Measurements from ENCODE around the gene SORL1. TPM values are rescaled to one million over a fixed set of nuclear protein-coding genes. Genes with fewer than 3 reads are reported as not detected.
"Not testable (repeated sequence)": the region's sequence is repeated elsewhere in the genome, so short reads cannot be mapped to it uniquely, and the experiment has no call there.

Gene SORL1
- total RNA-seq, 1 donor from 2014 or later, result 10.5 TPM

- H3K36me3 ChIP-seq, result peaks cover 0 to 3% of the 10 kb centered on the region in 2 donors
- intact Hi-C loops (cut with DNase I), result no loop called here
- TF ChIP-seq CTCF (IDR thresholded peaks at IDR 0.05), result no peak
- no peak for DNase-seq (ENCODE audit: low spot score in 2 of 2)
- no peak overlapping the region for H3K27ac ChIP-seq
- no peaks in the 10 kb centered on the region for H3K9me3 ChIP-seq
- H3K27me3 ChIP-seq, result no peaks in the 10 kb centered on the region
- no peaks in the 10 kb centered on the region for H3K4me1 ChIP-seq
- H3K4me3 ChIP-seq, result no peak overlapping the region
These were observed 184.7 kb downstream of the SORL1 start for GRCh38 chr11:121636800-121637176.

GRCh38 chr11:121637587-121637986 is 185.5 kb downstream of the SORL1 start:
- intact Hi-C loops (cut with DNase I); H3K27ac ChIP-seq; H3K4me1 ChIP-seq; DNase-seq (ENCODE audit: low spot score in 2 of 2); H3K36me3 ChIP-seq; H3K4me3 ChIP-seq; H3K27me3 ChIP-seq; H3K9me3 ChIP-seq: not testable (repeated sequence)

GRCh38 chr11:121643479-121644186 is 191.5 kb downstream of the SORL1 start:
- H3K36me3 ChIP-seq, result no peaks in the 10 kb centered on the region
- TF ChIP-seq CTCF (IDR thresholded peaks at IDR 0.05), result no peak
- intact Hi-C loops (cut with DNase I), result no loop called here
- DNase-seq (ENCODE audit: low spot score in 2 of 2), result no peak
- no peak overlapping the region for H3K4me3 ChIP-seq
- H3K9me3 ChIP-seq, result no peaks in the 10 kb centered on the region
- no peaks in the 10 kb centered on the region for H3K27me3 ChIP-seq
- no peak overlapping the region for H3K27ac ChIP-seq
- no peaks in the 10 kb centered on the region for H3K4me1 ChIP-seq

GRCh38 chr11:121644187-121644512 is 192.0 kb downstream of the SORL1 start:
- no peaks in the 10 kb centered on the region for H3K27me3 ChIP-seq
- intact Hi-C loops (cut with DNase I), result no loop called here
- no peak overlapping the region for H3K4me3 ChIP-seq
- H3K9me3 ChIP-seq, result no peaks in the 10 kb centered on the region
- H3K4me1 ChIP-seq, result no peaks in the 10 kb centered on the region
- H3K27ac ChIP-seq, result no peak overlapping the region
- no peak for TF ChIP-seq CTCF (IDR thresholded peaks at IDR 0.05)
- no peaks in the 10 kb centered on the region for H3K36me3 ChIP-seq
- no peak for DNase-seq (ENCODE audit: low spot score in 2 of 2)

- intact Hi-C loops (cut with DNase I), result no loop called here
- no peak for DNase-seq (ENCODE audit: low spot score in 2 of 2)
- Histone ChIP-seq H3K36me3 (no peaks in the 10 kb centered on the region), H3K4me3 (no peak overlapping the region), H3K27ac (no peak overlapping the region), H3K27me3 (no peaks in the 10 kb centered on the region), H3K9me3 (no peaks in the 10 kb centered on the region), H3K4me1 (no peaks in the 10 kb centered on the region)
- TF ChIP-seq CTCF (IDR thresholded peaks at IDR 0.05), result no peak
These were observed 192.9 kb downstream of the SORL1 start for GRCh38 chr11:121645001-121645400.

GRCh38 chr11:121645596-121645995 is 193.5 kb downstream of the SORL1 start:
- no peaks in the 10 kb centered on the region for H3K36me3 ChIP-seq
- DNase-seq (ENCODE audit: low spot score in 2 of 2), result no peak
- H3K9me3 ChIP-seq, result no peaks in the 10 kb centered on the region
- H3K4me3 ChIP-seq, result no peak overlapping the region
- no peaks in the 10 kb centered on the region for H3K27me3 ChIP-seq
- no peak for TF ChIP-seq CTCF (IDR thresholded peaks at IDR 0.05)
- H3K4me1 ChIP-seq, result no peaks in the 10 kb centered on the region
- intact Hi-C loops (cut with DNase I), result no loop called here
- H3K27ac ChIP-seq, result no peak overlapping the region

All from ascending aorta (tissue), 2 donors.